NOMO-1 (cell line): ENCODE data around the gene COQ8B.
A peak's percentile ranks its signal among the peaks of the same experiment; 100 is the strongest.
"Not testable (repeated sequence)": the region's sequence is repeated elsewhere in the genome, so short reads cannot be mapped to it uniquely, and the experiment has no call there.

Source experiments
- DNase-seq, 2 experiments: peaks; one replicate each; lab custom pipeline; 2025; ENCODE audit not compliant: unreplicated experiment in 2 of 2; lab: John Stamatoyannopoulos, UW

The COQ8B gene

GRCh38 chr19:40672573-40673299 is 44.0 kb downstream of the COQ8B start:
- DNase-seq, result no peak

GRCh38 chr19:40672038-40672437 is 44.6 kb downstream of the COQ8B start:
- no peak for DNase-seq

GRCh38 chr19:40671404-40671803 is 45.3 kb downstream of the COQ8B start:
- no peak for DNase-seq

- DNase-seq, result no peak
Observed at GRCh38 chr19:40668991-40669614, 47.6 kb downstream of the COQ8B start.

DNA sequence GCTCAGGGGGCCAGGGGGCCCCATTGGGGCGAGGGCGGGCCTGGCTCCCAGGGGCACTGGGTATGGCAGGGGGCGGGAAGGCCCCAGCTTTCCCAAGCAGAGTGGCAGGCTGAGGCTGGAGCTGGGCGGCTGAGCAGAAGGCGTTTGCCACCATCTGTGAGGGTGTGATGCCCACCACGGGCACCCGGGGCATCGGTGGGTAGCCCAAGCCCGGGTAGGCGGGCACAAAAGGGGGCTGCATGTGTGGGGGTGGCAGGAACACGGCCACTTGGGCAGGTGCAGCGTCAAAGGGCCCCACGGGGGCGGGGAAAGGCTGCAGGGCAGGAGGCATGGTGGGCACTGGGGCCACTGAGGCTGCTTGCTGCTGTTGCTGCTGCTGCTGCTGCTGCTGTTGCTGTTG is 49.1 kb downstream of the COQ8B start:
- DNase-seq, result no peak

DNA sequence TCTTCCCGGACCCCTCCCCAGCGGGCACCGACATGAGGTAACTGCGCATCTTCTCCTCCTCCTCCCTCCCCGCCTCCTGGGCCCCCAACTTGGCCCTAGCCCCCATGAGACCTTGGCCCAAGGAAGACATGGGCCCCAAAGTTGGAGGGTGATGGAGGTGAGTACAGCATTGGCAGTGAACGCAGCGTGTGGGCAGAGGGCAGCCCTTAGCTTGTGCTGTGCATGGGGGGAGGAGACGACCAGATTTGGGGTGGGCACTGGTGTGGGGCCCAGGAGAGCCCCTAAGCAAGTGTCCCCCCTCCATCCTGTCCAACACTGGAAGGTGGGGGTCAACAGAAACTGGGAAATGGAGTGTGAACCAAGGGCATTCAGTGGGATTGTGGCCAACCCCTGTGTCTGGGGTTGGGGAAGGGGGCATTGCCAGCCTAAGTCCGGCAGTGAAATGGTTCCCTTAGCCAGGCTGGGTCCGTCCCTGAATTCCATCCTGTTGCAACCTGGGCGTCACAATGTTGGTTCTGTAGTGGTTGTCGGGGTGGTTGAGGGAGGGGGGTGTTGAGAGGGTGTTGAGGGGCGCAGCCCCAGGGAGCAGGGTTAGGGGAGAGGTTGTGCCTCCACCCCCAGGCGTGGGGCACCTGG is 49.8 kb downstream of the COQ8B start:
- no peak for DNase-seq

DNA sequence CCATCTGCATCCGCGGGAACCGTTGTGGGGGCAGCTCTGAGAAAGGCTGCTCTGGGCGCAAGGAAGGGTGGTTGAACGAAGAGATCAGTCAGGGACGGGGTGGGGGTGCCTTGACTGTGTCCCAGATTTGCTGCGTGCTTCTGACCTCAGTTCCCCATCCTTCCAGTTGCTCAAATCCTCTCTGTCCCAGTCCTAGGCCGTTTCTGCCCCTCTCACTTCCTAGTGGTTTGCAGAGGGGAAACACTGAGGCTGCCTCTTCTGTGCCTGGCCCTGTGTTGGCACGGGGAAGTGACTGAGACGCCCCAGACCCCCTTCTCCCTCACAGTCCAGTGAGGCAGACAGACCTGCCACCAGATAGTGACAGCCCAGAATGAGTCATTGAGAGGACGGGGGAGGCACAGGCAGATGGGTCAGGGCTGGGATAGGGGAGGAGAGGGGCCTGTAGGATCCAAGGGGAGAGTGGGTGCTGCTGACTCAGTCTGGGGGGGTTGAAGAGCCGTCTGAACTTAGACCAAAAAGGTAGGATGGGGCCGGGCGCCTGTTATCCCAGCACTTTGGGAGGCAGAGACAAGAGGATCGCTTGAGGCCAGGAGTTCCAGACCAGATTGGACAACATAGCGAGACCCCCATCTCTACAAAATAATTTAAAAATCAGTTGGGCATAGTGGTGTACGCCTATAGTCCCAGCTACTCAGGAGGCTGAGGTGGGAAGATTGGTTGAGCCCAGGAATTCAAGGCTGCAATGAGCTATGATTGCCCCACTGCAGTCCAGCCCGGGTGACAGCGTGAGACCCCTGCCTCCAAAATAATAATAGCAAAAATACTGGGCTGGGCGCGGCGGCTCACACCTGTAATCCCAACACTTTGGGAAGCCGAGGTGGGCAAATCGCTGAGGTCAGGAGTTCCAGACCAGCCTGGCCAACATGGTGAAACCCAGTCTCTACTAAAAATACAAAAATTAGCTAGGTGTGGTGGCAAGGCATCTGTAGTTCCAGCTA is 52.7 kb downstream of the COQ8B start:
- DNase-seq, result no peak

DNA sequence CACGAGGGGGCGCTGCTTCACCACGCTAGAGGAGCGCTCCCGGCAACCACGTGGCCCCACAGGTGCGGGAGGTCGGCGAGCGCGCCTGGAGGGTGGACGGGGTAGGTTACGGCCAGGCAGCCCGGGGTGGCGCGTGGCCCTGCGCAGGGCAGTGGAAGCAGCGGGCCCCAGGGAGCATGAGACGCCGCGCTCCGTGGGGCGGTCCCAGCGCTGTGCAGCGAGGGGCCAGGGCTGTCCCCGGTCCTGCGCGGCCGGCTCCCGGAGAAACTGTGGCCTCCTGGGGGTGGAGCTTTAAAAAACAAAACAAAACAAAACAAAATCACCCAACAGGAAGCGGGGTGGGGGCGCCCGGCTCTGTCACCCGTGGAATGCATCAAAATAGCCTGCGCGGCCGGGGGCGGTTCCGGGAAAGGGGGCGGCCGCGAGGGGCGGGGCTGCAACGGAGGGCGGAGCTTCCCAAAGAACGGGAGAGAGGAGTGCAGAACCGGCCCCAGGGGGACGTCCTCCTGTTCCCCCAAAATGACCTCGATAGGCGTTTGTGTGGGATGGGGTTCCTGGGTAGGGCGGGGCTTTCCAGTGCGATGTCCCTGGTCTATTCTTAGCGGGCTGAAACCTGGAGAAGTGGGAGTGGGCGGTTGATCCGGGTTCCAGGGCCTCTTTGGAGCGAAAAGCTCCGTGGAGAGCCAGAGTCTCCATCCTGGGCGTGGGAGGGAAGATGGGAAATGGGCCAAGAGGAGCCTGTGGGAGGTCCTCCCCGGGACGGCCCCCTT is 53.6 kb downstream of the COQ8B start:
- peak; percentile 68 to 74 for DNase-seq

- no peak for DNase-seq
Observed at GRCh38 chr19:40661616-40662015, 55.1 kb downstream of the COQ8B start.

GRCh38 chr19:40659566-40659965 is 57.1 kb downstream of the COQ8B start:
- no peak for DNase-seq

DNA sequence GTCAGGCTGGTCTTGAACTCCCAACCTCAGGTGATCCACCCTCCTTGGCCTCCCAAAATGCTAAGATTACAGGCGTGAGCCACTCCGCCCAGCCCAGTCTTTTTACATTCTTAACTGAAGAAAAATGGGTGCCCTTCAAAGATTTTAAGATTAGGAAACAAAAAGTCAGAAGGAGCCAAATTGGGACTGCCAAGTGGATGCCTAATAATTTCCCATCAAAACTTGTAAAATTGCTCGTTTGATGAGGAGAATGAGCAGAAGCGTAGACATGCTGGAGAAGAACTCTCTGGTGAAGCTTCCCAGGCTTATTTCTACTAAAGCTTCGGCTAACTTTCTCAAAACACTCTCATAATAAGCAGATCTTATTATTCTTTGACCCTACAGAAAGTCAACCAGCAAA is 57.6 kb downstream of the COQ8B start:
- no peak for DNase-seq

GRCh38 chr19:40658031-40658430 is 58.7 kb downstream of the COQ8B start:
- no peak for DNase-seq

- DNase-seq, result not testable (repeated sequence)
Observed at GRCh38 chr19:40655684-40656083, 61.0 kb downstream of the COQ8B start.

DNA sequence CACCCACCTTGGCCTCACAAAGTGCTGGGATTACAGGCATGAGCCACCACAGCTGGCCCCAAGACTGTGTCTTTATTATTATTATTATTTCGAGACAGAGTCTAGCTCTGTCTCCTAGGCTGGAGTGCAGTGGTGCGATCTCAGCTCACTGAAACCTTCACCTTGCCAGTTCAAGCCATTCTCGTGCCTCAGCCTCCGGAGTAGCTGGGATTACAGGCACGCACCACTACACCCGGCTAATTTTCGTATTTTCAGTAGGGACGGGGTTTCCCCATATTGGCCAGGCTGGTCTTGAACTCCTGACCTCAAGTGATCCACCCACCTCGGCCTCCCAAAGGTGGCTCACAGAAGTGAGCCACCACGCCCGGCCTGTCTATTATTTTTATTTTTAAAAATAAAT is 64.4 kb downstream of the COQ8B start:
- not testable (repeated sequence) for DNase-seq

GRCh38 chr19:40650749-40651305 is 65.9 kb downstream of the COQ8B start:
- no peak for DNase-seq

DNA sequence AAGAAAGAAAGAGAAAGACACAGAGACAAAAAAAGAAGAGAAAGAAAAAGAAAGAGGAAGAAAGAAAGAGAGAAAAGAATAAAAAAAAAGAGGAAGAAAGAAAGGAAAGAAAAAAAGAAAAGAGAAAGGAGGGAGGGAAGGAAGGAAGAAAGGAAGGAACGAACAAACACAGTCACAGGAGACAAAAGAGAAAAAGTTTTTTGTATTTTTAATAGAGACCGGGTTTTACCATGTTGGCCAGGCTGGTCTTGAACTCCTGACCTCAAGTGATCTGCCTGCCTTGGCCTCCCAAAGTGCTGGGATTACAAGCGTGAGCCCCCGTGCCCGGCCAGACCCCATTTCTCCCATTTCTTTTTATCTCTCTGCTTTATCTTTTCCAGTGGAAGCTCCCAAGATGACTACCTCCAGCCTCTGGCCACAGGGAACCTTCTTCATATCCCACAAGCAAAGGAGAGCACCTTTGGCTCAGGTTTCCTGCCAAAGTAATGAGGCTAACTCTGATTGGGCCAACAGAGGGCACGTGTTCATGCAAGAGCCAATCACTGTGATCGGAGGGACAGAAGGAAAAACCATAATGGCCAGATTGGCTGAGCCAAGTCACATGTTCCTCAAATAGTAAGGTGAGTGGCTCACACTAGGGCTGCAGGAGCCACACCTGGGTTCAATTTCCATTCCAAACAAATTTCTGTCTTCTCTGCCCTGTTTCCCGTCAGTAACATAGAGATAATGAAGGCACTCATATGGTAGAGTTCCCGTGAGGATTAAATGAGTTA is 66.6 kb downstream of the COQ8B start:
- DNase-seq, result not testable (repeated sequence)

DNA sequence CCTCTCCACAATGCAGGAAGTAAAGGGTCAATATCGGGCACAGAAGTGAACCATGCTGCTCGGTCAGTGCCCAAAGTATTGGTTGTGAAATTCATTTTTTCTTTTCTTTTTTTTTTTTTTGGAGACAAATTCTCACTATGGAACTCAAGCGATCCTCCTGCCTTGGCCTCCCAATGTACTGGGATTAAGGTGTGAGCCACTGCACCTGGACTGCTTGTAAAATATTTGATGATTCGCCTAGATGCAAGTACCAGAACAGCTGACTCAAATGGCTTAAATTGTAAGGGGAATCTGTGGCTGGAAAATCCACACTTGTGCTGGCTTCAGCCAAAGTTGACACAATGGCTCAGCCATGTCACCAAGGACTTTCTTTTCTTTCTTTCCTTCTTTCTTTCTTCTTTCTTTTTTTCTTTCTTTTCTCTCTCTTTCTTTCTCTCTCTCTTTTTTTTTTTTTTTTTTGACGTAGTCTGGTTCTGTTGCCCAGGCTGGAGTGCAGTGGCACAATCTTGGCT is 69.9 kb downstream of the COQ8B start:
- DNase-seq, result no peak

DNA sequence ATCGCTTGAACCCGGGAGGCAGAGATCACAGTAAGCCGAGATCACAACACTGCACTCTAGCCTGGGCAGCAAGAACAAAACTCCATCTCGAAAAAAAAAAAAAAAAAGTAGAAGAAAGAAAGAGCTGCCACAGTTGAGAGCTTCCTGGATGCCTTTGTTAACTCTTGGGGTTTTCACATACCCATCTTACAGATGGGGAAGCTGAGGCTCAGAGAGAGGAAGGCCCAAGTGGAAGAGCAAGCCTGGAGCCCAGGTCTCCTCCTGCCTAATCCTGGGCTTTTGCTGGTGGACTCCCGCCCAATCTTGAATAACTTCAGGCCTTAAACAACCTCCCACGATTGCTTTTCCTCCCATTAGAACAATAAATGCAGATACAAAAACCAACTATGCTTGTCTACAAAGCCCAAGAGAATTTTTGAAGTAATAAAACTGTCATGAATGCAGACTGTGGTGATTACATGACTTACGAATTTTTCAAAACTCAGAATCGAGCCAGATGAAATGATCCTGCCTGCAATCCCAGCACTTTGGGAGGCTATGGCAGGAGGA is 73.9 kb downstream of the COQ8B start:
- DNase-seq, result no peak
